ENCODE results near the gene PCDHGB7.
"Not testable (repeated sequence)": the region's sequence is repeated elsewhere in the genome, so short reads cannot be mapped to it uniquely, and the experiment has no call there.

Gene PCDHGB7

GRCh38 chr5:141417494-141418172, at the start of gene PCDHGB7:
TSS of gene PCDHGB7 (plus strand) at chr5:141417677. CDS start at chr5:141417860, 183 bp downstream.
- peak; percentile 21 for TF ChIP-seq CTCF (IDR thresholded peaks at IDR 0.05)
- DNase-seq (ENCODE audit: low spot score), result not testable (repeated sequence)
- Histone ChIP-seq H3K4me3 (peak within 1 kb of the TSS; percentile 70), H3K27ac (peak within 1 kb of the TSS in 1 of 2 donors; percentile 47)

GRCh38 chr5:141369994-141370848, 47.3 kb upstream of the PCDHGB7 start, which contains the start of gene PCDHGB3:
TSS of gene PCDHGB3 (plus strand) at chr5:141370242. CDS start at chr5:141370395, 153 bp downstream.
- TF ChIP-seq CTCF (IDR thresholded peaks at IDR 0.05), result no peak
- no peak within 1 kb of the TSS for H3K27ac ChIP-seq
- no peak for DNase-seq (ENCODE audit: low spot score)
- peak within 1 kb of the TSS; percentile 57 for H3K4me3 ChIP-seq

- H3K4me3 ChIP-seq, result peak overlapping the region; percentile 57
- TF ChIP-seq CTCF (IDR thresholded peaks at IDR 0.05), result no peak
- DNase-seq (ENCODE audit: low spot score), result no peak
- H3K27ac ChIP-seq, result no peak overlapping the region
Measured at GRCh38 chr5:141371572-141372475, 45.7 kb upstream of the PCDHGB7 start.

GRCh38 chr5:141373673-141374317, 43.7 kb upstream of the PCDHGB7 start, which contains the start of gene PCDHGA6:
TSS of gene PCDHGA6 (plus strand) at chr5:141373891. CDS start at chr5:141374084, 193 bp downstream.
- Histone ChIP-seq H3K4me3 (peak within 1 kb of the TSS; percentile 49), H3K27ac (no peak within 1 kb of the TSS)
- DNase-seq (ENCODE audit: low spot score), result no peak
- no peak for TF ChIP-seq CTCF (IDR thresholded peaks at IDR 0.05)

GRCh38 chr5:141374627-141375026, 42.9 kb upstream of the PCDHGB7 start:
- no peak for DNase-seq (ENCODE audit: low spot score)
- H3K27ac ChIP-seq, result no peak overlapping the region
- peak overlapping the region; percentile 49 for H3K4me3 ChIP-seq
- TF ChIP-seq CTCF (IDR thresholded peaks at IDR 0.05), result no peak

GRCh38 chr5:141375444-141376155, 41.9 kb upstream of the PCDHGB7 start:
- not testable (repeated sequence) for H3K27ac ChIP-seq; DNase-seq (ENCODE audit: low spot score)
- H3K4me3 ChIP-seq, result peak overlapping the region; percentile 12
